ENCODE measurements around the gene LCMT1.
A peak's percentile ranks its signal among the peaks of the same experiment; 100 is the strongest.

LCMT1 gene

GRCh38 chr16:25066747-25067631, 44.6 kb upstream of the LCMT1 start:
- H3K4me3 ChIP-seq (ENCODE audit: low read depth, low read length): peak overlapping the region; percentile 55
- no peak for TF ChIP-seq CTCF (IDR thresholded peaks at IDR 0.05; ENCODE audit: insufficient read depth, low read depth, low read length, missing control alignments)
- peak; percentile 88 for DNase-seq (ENCODE audit: low read depth)

GRCh38 chr16:25073854-25074253, 37.7 kb upstream of the LCMT1 start:
- TF ChIP-seq CTCF (IDR thresholded peaks at IDR 0.05; ENCODE audit: insufficient read depth, low read depth, low read length, missing control alignments): no peak
- DNase-seq (ENCODE audit: low read depth): peak; percentile 18
- H3K4me3 ChIP-seq (ENCODE audit: low read depth, low read length): no peak overlapping the region

DNA sequence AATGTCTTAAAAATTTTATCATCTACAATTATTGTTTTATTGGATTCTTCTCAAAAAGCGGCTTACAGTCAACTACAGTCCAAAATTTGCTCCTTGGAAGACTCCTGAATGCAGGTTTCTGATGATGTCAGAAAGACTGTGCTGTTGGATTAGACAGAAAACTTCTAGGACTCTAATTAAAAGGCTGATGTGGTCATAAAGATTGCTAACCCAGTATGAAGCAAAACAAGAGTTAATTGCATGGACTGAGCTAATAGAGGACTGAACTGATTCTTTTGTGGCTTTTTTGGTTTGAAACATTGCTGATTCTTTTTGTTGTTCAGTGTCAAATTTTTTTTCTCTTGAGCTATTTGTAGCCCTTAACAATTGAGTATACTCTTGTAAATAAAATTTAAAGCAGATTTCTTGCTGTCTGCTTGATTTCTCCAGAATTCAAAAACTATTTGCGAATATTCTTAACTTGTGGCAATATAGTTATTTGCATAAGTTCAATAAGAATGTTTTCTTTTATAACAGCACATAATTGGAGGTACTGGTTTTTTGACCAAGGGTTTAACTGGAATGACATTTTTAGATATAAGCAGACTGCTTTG, 33.1 kb upstream of the LCMT1 start:
- DNase-seq (ENCODE audit: low read depth): no peak
- TF ChIP-seq CTCF (IDR thresholded peaks at IDR 0.05; ENCODE audit: insufficient read depth, low read depth, low read length, missing control alignments): no peak
- no peak overlapping the region for H3K4me3 ChIP-seq (ENCODE audit: low read depth, low read length)

GRCh38 chr16:25079637-25080378, 31.7 kb upstream of the LCMT1 start:
- H3K4me3 ChIP-seq (ENCODE audit: low read depth, low read length): no peak overlapping the region
- DNase-seq (ENCODE audit: low read depth): peak; percentile 11
- no peak for TF ChIP-seq CTCF (IDR thresholded peaks at IDR 0.05; ENCODE audit: insufficient read depth, low read depth, low read length, missing control alignments)

- H3K4me3 ChIP-seq (ENCODE audit: low read depth, low read length): no peak overlapping the region
- no peak for DNase-seq (ENCODE audit: low read depth)
- TF ChIP-seq CTCF (IDR thresholded peaks at IDR 0.05; ENCODE audit: insufficient read depth, low read depth, low read length, missing control alignments): no peak
These were observed 31.0 kb upstream of the LCMT1 start for GRCh38 chr16:25080420-25081131.

DNA sequence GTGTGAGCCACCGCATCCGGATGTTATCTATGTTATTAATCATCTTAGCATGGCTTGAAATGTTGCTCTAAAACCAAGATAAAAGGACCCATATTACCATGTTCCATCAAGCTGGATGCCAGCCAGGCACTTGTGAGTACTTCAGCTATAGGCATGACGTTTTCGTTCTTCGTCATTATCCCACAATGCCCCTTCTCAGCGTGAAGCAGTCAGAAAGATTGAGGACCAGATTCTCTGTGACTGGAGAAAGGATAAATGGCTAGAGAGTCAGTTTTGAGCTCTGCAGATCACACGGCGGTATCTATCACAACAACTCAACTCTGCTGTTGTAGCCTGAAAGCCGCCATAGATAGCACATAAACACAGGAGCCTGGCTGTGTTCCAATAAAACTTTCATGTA, 29.8 kb upstream of the LCMT1 start:
- TF ChIP-seq CTCF (IDR thresholded peaks at IDR 0.05; ENCODE audit: insufficient read depth, low read depth, low read length, missing control alignments): no peak
- DNase-seq (ENCODE audit: low read depth): no peak
- H3K4me3 ChIP-seq (ENCODE audit: low read depth, low read length): no peak overlapping the region

Measured in GM12865 (cell line).